MM.1S (cell line): Measurements from ENCODE around the gene SLC4A5.
"Not testable (repeated sequence)": the region's sequence is repeated elsewhere in the genome, so short reads cannot be mapped to it uniquely, and the experiment has no call there.

Experiments
- EZH2 ChIP-seq: fragments of 300-600 bp; sonication (generic); optimal IDR thresholded peaks from 2 replicates; pipeline ENCODE3; 2017; ENCODE audit warnings: low read depth, mild to moderate bottlenecking, antibody characterized with exemption, low read length, mixed read lengths
- TF ChIP-seq, protein P1 (sequence below): fragments of 300-600 bp; sonication (generic); IDR thresholded peaks from 2 replicates; pipeline ENCODE4 v1.5.1; 2016; ENCODE audit warnings: antibody characterized with exemption, low read length, mixed read lengths

DNA sequence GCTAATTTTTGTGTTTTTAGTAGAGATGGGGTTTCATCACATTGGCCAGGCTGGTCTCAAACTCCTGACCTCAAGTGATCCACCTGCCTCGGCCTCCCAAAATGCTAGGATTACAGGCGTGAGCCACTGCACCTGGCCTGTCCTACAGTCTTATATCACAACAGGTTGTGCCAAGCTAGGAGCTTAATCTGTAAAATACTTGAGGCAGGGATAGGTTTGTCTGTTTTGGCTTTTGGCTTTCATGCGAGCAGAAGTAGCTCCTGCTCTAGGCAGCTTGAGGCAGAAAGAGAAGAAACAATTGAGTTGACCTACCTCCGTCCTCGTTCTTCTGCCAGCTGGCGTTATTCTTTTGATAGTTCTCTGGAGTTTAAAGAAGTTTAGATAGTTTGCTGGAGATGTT lies 127.4 kb downstream of the SLC4A5 start:
- TF ChIP-seq, protein P1, sequence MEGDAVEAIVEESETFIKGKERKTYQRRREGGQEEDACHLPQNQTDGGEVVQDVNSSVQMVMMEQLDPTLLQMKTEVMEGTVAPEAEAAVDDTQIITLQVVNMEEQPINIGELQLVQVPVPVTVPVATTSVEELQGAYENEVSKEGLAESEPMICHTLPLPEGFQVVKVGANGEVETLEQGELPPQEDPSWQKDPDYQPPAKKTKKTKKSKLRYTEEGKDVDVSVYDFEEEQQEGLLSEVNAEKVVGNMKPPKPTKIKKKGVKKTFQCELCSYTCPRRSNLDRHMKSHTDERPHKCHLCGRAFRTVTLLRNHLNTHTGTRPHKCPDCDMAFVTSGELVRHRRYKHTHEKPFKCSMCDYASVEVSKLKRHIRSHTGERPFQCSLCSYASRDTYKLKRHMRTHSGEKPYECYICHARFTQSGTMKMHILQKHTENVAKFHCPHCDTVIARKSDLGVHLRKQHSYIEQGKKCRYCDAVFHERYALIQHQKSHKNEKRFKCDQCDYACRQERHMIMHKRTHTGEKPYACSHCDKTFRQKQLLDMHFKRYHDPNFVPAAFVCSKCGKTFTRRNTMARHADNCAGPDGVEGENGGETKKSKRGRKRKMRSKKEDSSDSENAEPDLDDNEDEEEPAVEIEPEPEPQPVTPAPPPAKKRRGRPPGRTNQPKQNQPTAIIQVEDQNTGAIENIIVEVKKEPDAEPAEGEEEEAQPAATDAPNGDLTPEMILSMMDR, result not testable (repeated sequence)
- not testable (repeated sequence) for TF ChIP-seq EZH2
